Thymus (tissue), 11 donors: Measurements from ENCODE around the gene HNRNPH1. TPM values are rescaled to one million over a fixed set of nuclear protein-coding genes. Genes with fewer than 3 reads are reported as not detected.
"Not testable (repeated sequence)": the region's sequence is repeated elsewhere in the genome, so short reads cannot be mapped to it uniquely, and the experiment has no call there.

Experiments
- DNase-seq, 9 donors: peaks; one replicate each; pipeline ENCODE4 v3.0.0-alpha.2; 2013; ENCODE audit warnings: low spot score in 9 of 9, low read depth in 6 of 9, missing footprints in 1 of 9
- H3K27ac ChIP-seq, 2 donors: one replicate each; pipeline ENCODE4 v1.5.1; 2013; ENCODE audit warnings: control low read depth in 1 of 2, low read depth in 1 of 2, low read length in 1 of 2, mild to moderate bottlenecking in 1 of 2, moderate library complexity in 1 of 2
- H3K27me3 ChIP-seq, 2 donors: one replicate each; pipeline ENCODE4 v1.5.1; 2013; ENCODE audit warnings: low read length in 1 of 2; ENCODE audit not compliant: control insufficient read depth in 2 of 2, insufficient read depth in 1 of 2
- H3K36me3 ChIP-seq, 2 donors: one replicate each; pipeline ENCODE4 v1.5.1; 2013; ENCODE audit warnings: low read length in 1 of 2, mild to moderate bottlenecking in 1 of 2, moderate library complexity in 1 of 2; ENCODE audit not compliant: control insufficient read depth in 2 of 2, insufficient read depth in 2 of 2
- H3K4me1 ChIP-seq, 2 donors: one replicate each; pipeline ENCODE4 v1.5.1; 2013; ENCODE audit warnings: low read length in 2 of 2; ENCODE audit not compliant: control insufficient read depth in 2 of 2, insufficient read depth in 2 of 2
- H3K4me3 ChIP-seq, 2 donors: one replicate each; pipeline ENCODE4 v1.5.1; 2013; ENCODE audit warnings: low read length in 2 of 2, control low read depth in 1 of 2, mild to moderate bottlenecking in 1 of 2
- H3K9me3 ChIP-seq, 2 donors: one replicate each; pipeline ENCODE4 v1.5.1; 2013; ENCODE audit warnings: low read length in 1 of 2, mild to moderate bottlenecking in 1 of 2; ENCODE audit not compliant: control insufficient read depth in 2 of 2, insufficient read depth in 1 of 2
- WGBS: extraction: QIAGEN DNeasy Blood & Tissue Kit; methylation state at CpG from one replicate; pipeline ENCODE4 v1.1.7; 2013; 5-methylcytosine and 5-hydroxymethylcytosine counted together
- polyA plus RNA-seq: library from polyadenylated mRNA; stranded (reverse); fragments of 200-250 nt; gene quantifications from one replicate; pipeline ENCODE4 v1.2.3, GENCODE V29; 2013
- total RNA-seq: library from RNA; stranded (reverse); fragments of 120-200 nt; gene quantifications from one replicate; pipeline ENCODE4 v1.2.4, GENCODE V29; 2013
- donor health status: healthy.

HNRNPH1 gene
- total and polyA plus RNA-seq, 2 donors = 582 to 612 TPM

- not testable (repeated sequence) for H3K27ac ChIP-seq, DNase-seq, H3K4me1 ChIP-seq, H3K36me3 ChIP-seq, H3K27me3 ChIP-seq, H3K9me3 ChIP-seq
- WGBS = 86% methylated on average over 19 of the region's 38 CpGs
- peak overlapping the region in 1 of 2 donors; percentile 23 for H3K4me3 ChIP-seq
Observed at GRCh38 chr5:179633501-179634369, 10.3 kb upstream of the HNRNPH1 start.

GRCh38 chr5:179624841-179625271 lies 1.4 kb upstream of the HNRNPH1 start:
- peak overlapping the region; percentile 40 to 100 for H3K27ac ChIP-seq
- peaks cover 9 to 19% of the 10 kb centered on the region in 2 donors for H3K4me1 ChIP-seq
- H3K36me3 ChIP-seq = peaks cover 11 to 26% of the 10 kb centered on the region in 2 donors
- no peaks in the 10 kb centered on the region for H3K9me3 ChIP-seq
- peak overlapping the region; percentile 95 to 99 for H3K4me3 ChIP-seq
- 93% methylated on average over 9 of the region's 9 CpGs for WGBS
- DNase-seq = peak in 1 of 9 donors; percentile 40
- no peaks in the 10 kb centered on the region for H3K27me3 ChIP-seq

GRCh38 chr5:179623906-179624741 lies 653 bp upstream of the HNRNPH1 start:
- peaks cover 9 to 19% of the 10 kb centered on the region in 2 donors for H3K4me1 ChIP-seq
- peaks cover 11 to 31% of the 10 kb centered on the region in 2 donors for H3K36me3 ChIP-seq
- DNase-seq = peak in 2 of 9 donors; percentile 29 to 50
- 21% methylated on average over 68 of the region's 68 CpGs for WGBS
- no peaks in the 10 kb centered on the region for H3K27me3 ChIP-seq
- H3K4me3 ChIP-seq = peak overlapping the region; percentile 95 to 99
- H3K9me3 ChIP-seq = no peaks in the 10 kb centered on the region
- peak overlapping the region; percentile 100 for H3K27ac ChIP-seq

- Histone ChIP-seq H3K9me3 (no peaks in the 10 kb centered on the region), H3K27me3 (no peaks in the 10 kb centered on the region), H3K27ac (peak overlapping the region in 1 of 2 donors; percentile 93), H3K4me3 (peak overlapping the region; percentile 95 to 99), H3K36me3 (peaks cover 26 to 55% of the 10 kb centered on the region in 2 donors), H3K4me1 (peaks cover 12 to 25% of the 10 kb centered on the region in 2 donors)
- peak in 2 of 9 donors; percentile 33 to 51 for DNase-seq
- WGBS = 11% methylated on average over 11 of the region's 11 CpGs
Observed at GRCh38 chr5:179621551-179622214, 1.8 kb downstream of the HNRNPH1 start.

DNA sequence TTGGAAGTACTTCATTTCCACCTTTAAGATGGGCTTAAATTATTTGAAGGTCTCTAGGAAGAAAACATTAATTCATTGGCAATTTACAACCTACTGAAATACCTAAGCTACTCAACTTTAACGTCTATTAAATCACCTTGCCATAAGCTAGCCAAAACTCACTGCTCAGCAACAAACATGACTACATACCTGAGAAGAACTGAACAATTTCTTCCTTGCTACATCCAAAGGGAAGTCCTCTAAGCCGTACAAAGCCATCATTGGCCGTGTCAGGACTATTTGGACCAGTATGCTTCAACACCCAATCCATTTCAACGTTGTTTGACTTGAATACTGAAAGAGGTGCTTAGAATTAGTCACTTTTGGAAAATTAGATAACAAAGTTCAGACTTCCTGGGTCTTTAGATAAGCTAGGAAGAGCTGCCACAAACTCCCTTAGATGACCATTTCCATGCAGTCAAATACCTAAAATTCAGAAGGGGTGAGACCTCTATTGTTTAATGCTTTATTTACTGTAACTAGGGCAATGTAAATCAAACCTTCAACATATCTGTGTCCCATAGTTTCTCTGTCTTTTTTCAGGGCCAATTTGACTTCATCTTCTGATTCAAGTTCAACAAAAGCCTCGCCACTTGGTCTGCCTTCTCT lies 2.6 kb downstream of the HNRNPH1 start:
- H3K27ac ChIP-seq = peak overlapping the region in 1 of 2 donors; percentile 93
- no peaks in the 10 kb centered on the region for H3K9me3 ChIP-seq
- peak overlapping the region; percentile 95 to 99 for H3K4me3 ChIP-seq
- 20% methylated on average over 5 of the region's 5 CpGs for WGBS
- no peaks in the 10 kb centered on the region for H3K27me3 ChIP-seq
- peaks cover 32 to 64% of the 10 kb centered on the region in 2 donors for H3K36me3 ChIP-seq
- DNase-seq = no peak
- H3K4me1 ChIP-seq = peaks cover 12 to 25% of the 10 kb centered on the region in 2 donors

- no peaks in the 10 kb centered on the region for H3K27me3 ChIP-seq
- H3K4me1 ChIP-seq = peaks cover 12 to 25% of the 10 kb centered on the region in 2 donors
- DNase-seq = no peak
- 7% methylated on average over 3 of the region's 3 CpGs for WGBS
- H3K9me3 ChIP-seq = no peaks in the 10 kb centered on the region
- peaks cover 33 to 69% of the 10 kb centered on the region in 2 donors for H3K36me3 ChIP-seq
- peak overlapping the region; percentile 95 to 99 for H3K4me3 ChIP-seq
- H3K27ac ChIP-seq = no peak overlapping the region
Observed at GRCh38 chr5:179620293-179620692, 3.2 kb downstream of the HNRNPH1 start.

- no peak for DNase-seq
- no peaks in the 10 kb centered on the region for H3K27me3 ChIP-seq
- H3K4me1 ChIP-seq = peaks cover 11 to 21% of the 10 kb centered on the region in 2 donors
- no peaks in the 10 kb centered on the region for H3K9me3 ChIP-seq
- WGBS = 47% methylated on average over 4 of the region's 4 CpGs
- peak overlapping the region; percentile 33 to 99 for H3K4me3 ChIP-seq
- H3K36me3 ChIP-seq = peaks cover 37 to 74% of the 10 kb centered on the region in 2 donors
- no peak overlapping the region for H3K27ac ChIP-seq
Observed at GRCh38 chr5:179619776-179620175, 3.7 kb downstream of the HNRNPH1 start.

- no peaks in the 10 kb centered on the region for H3K27me3 ChIP-seq
- peaks cover 39 to 82% of the 10 kb centered on the region in 2 donors for H3K36me3 ChIP-seq
- DNase-seq = no peak
- peaks cover 5 to 14% of the 10 kb centered on the region in 2 donors for H3K4me1 ChIP-seq
- H3K4me3 ChIP-seq = peak overlapping the region; percentile 0 to 99
- no peak overlapping the region for H3K27ac ChIP-seq
- no peaks in the 10 kb centered on the region for H3K9me3 ChIP-seq
- WGBS = 50% methylated on average over 6 of the region's 6 CpGs
Observed at GRCh38 chr5:179618923-179619554, 4.4 kb downstream of the HNRNPH1 start.
